ENCODE data around the gene NPPC. TPM values are rescaled to one million over a fixed set of nuclear protein-coding genes. Genes with fewer than 3 reads are reported as not detected.

The NPPC gene
- 12.7 and 16.5 TPM in 2 replicates for total RNA-seq
- long read RNA-seq = 0 reads

GRCh38 chr2:231926180-231926741 lies at the start of gene NPPC:
Gene NPPC, minus strand, starts transcription at chr2:231926396. Its CDS starts 147 bp downstream, at chr2:231926249.
- H3K4me1 Mint-ChIP-seq = peaks cover 39% of the 10 kb centered on the region
- H3K4me3 Mint-ChIP-seq = peak within 1 kb of the TSS; percentile 86
- DNase-seq (ENCODE audit: low read depth, low spot score) = peak; percentile 78
- peaks cover 51% of the 10 kb centered on the region for H3K27me3 Mint-ChIP-seq (ENCODE audit: low read depth)
- TF ChIP-seq CTCF (conservative IDR thresholded peaks at IDR 0.05) = peak; percentile 65
- H3K9me3 Mint-ChIP-seq = no peaks in the 10 kb centered on the region
- H3K27ac Mint-ChIP-seq (ENCODE audit: unreplicated experiment) = peak within 1 kb of the TSS; percentile 57
- peaks cover 6% of the 10 kb centered on the region for H3K36me3 Mint-ChIP-seq (ENCODE audit: low read depth)

GRCh38 chr2:231975001-231975400 lies 48.8 kb upstream of the NPPC start:
- Mint-ChIP-seq H3K36me3 (ENCODE audit: low read depth) (peaks cover 11% of the 10 kb centered on the region), H3K9me3 (no peaks in the 10 kb centered on the region), H3K4me3 (no peak overlapping the region), H3K4me1 (no peaks in the 10 kb centered on the region), H3K27me3 (ENCODE audit: low read depth) (no peaks in the 10 kb centered on the region), H3K27ac (ENCODE audit: unreplicated experiment) (no peak overlapping the region)
- no peak for DNase-seq (ENCODE audit: low read depth, low spot score)
- no peak for TF ChIP-seq CTCF (conservative IDR thresholded peaks at IDR 0.05)

GRCh38 chr2:231970461-231970860 lies 44.3 kb upstream of the NPPC start:
- Mint-ChIP-seq H3K9me3 (peaks cover 5% of the 10 kb centered on the region), H3K4me1 (peaks cover 3% of the 10 kb centered on the region), H3K4me3 (no peak overlapping the region), H3K27me3 (ENCODE audit: low read depth) (no peaks in the 10 kb centered on the region), H3K27ac (ENCODE audit: unreplicated experiment) (no peak overlapping the region), H3K36me3 (ENCODE audit: low read depth) (peaks cover 22% of the 10 kb centered on the region)
- TF ChIP-seq CTCF (conservative IDR thresholded peaks at IDR 0.05) = no peak
- DNase-seq (ENCODE audit: low read depth, low spot score) = no peak

- peaks cover 16% of the 10 kb centered on the region for H3K4me1 Mint-ChIP-seq
Measured at GRCh38 chr2:231968820-231969219, 42.6 kb upstream of the NPPC start.

GRCh38 chr2:231966886-231967285 lies 40.7 kb upstream of the NPPC start:
- DNase-seq (ENCODE audit: low read depth, low spot score) = no peak
- Mint-ChIP-seq H3K4me1 (peaks cover 33% of the 10 kb centered on the region), H3K36me3 (ENCODE audit: low read depth) (peaks cover 19% of the 10 kb centered on the region), H3K4me3 (no peak overlapping the region), H3K27ac (ENCODE audit: unreplicated experiment) (no peak overlapping the region), H3K27me3 (ENCODE audit: low read depth) (no peaks in the 10 kb centered on the region), H3K9me3 (peaks cover 9% of the 10 kb centered on the region)
- TF ChIP-seq CTCF (conservative IDR thresholded peaks at IDR 0.05) = no peak

More at GRCh38 chr2:231968820-231969219, 42.6 kb upstream of the NPPC start:
- DNase-seq (ENCODE audit: low read depth, low spot score) = no peak
- H3K36me3 Mint-ChIP-seq (ENCODE audit: low read depth) = peaks cover 22% of the 10 kb centered on the region
- H3K27me3 Mint-ChIP-seq (ENCODE audit: low read depth) = no peaks in the 10 kb centered on the region
- H3K9me3 Mint-ChIP-seq = peaks cover 5% of the 10 kb centered on the region
- no peak overlapping the region for H3K27ac Mint-ChIP-seq (ENCODE audit: unreplicated experiment)
- TF ChIP-seq CTCF (conservative IDR thresholded peaks at IDR 0.05) = no peak
- no peak overlapping the region for H3K4me3 Mint-ChIP-seq
